K562 (cell line): ENCODE results near the gene UBAP2. TPM values are rescaled to one million over a fixed set of nuclear protein-coding genes. Genes with fewer than 3 reads are reported as not detected.

Experiments
- ETV1 ChIP-seq: fragments of 450-650 bp; conservative IDR thresholded peaks from 2 replicates; pipeline ENCODE4 v1.6.1; 2016; ENCODE audit warnings: missing genetic modification characterization, control low read depth, low read depth, missing compliant biosample characterization
- FUS ChIP-seq: fragments of 200-400 bp; formaldehyde crosslinking; optimal IDR thresholded peaks from 2 replicates; pipeline ENCODE3; 2017; ENCODE audit warnings: low read depth, low read length
- JUN ChIP-seq, 2 experiments: sonication (generic) in 1 of 2; formaldehyde crosslinking in 1 of 2; IDR thresholded peaks; 2 replicates each; pipeline versions ENCODE4 v1.6.1 to v1.8.0; 2012 to 2022; ENCODE audit warnings: borderline replicate concordance in 2 of 2, mild to moderate bottlenecking in 2 of 2, improper control_type of control experiment in 1 of 2, low read depth in 1 of 2, low read length in 1 of 2, missing genetic modification reagents in 1 of 2
- KLF16 ChIP-seq: IDR thresholded peaks from 2 replicates; pipeline ENCODE4 v1.6.1; 2016; ENCODE audit warnings: antibody characterized with exemption
- MGA ChIP-seq: fragments of 450-650 bp; IDR thresholded peaks from 2 replicates; pipeline ENCODE4 v1.6.1; 2016; ENCODE audit warnings: mild to moderate bottlenecking, moderate library complexity
- RFX7 ChIP-seq: fragments of 250-450 bp; sonication (Bioruptor Pico); IDR thresholded peaks from 2 replicates; pipeline ENCODE4 v1.5.1; 2021; ENCODE audit warnings: mild to moderate bottlenecking
- TFE3 ChIP-seq: fragments of 450-650 bp; formaldehyde crosslinking; IDR thresholded peaks from 2 replicates; pipeline ENCODE4 v1.4.0; 2020; ENCODE audit warnings: mild to moderate bottlenecking, mixed read lengths
- YY1 ChIP-seq, 3 experiments: IDR thresholded peaks; 2 replicates each; pipeline ENCODE4 v1.6.1; 2011; ENCODE audit warnings: low read length in 2 of 3, mild to moderate bottlenecking in 2 of 3, moderate library complexity in 2 of 3, borderline replicate concordance in 1 of 3, control low read depth in 1 of 3, low read depth in 1 of 3; ENCODE audit not compliant: insufficient read depth in 3 of 3, insufficient replicate concordance in 2 of 3, control insufficient read depth in 1 of 3, insufficient read length in 1 of 3; ENCODE audit errors: extremely low read depth in 1 of 3
- polyA plus RNA-seq, 8 experiments: library from polyadenylated mRNA; depleted of rRNA in 4 of 8; stranded (reverse) in 5 of 8; unstranded in 3 of 8; fragments of >200 nt; fragmentation: Nextera tagmentation in 2 of 8; fragmentation: Illumina TruSeq in 1 of 8; extraction: Ambion mirVana in 2 of 8; extraction: Trizol in 1 of 8; gene quantifications; 2 replicates each; pipeline versions ENCODE4 v1.2.1 to v1.2.3, GENCODE V29; 2011 to 2014; ENCODE audit warnings: inconsistent platforms in 1 of 8, missing spikeins in 1 of 8
- total RNA-seq, 7 experiments: library from RNA; depleted of rRNA in 6 of 7; stranded (reverse); fragments of >200 nt in 6 of 7; fragmentation: Illumina TruSeq in 2 of 7; extraction: Trizol in 2 of 7; gene quantifications; 2 replicates each; pipeline versions ENCODE4 v1.2.1 to v1.2.3, GENCODE V29; 2011 to 2021; ENCODE audit warnings: low replicate concordance in 1 of 7
- TF ChIP-seq, protein P1 (sequence below): fragments of 450-650 bp; IDR thresholded peaks from 2 replicates; pipeline ENCODE4 v1.6.1; 2014; ENCODE audit warnings: low read depth, mild to moderate bottlenecking, moderate library complexity, borderline replicate concordance

UBAP2 gene
- total and polyA plus RNA-seq, 9 of the 15 experiments (the other 6 are each of a cell fraction or from before 2014, with no cell fraction given): 8.7 to 47.9 (median 18.7) TPM

DNA sequence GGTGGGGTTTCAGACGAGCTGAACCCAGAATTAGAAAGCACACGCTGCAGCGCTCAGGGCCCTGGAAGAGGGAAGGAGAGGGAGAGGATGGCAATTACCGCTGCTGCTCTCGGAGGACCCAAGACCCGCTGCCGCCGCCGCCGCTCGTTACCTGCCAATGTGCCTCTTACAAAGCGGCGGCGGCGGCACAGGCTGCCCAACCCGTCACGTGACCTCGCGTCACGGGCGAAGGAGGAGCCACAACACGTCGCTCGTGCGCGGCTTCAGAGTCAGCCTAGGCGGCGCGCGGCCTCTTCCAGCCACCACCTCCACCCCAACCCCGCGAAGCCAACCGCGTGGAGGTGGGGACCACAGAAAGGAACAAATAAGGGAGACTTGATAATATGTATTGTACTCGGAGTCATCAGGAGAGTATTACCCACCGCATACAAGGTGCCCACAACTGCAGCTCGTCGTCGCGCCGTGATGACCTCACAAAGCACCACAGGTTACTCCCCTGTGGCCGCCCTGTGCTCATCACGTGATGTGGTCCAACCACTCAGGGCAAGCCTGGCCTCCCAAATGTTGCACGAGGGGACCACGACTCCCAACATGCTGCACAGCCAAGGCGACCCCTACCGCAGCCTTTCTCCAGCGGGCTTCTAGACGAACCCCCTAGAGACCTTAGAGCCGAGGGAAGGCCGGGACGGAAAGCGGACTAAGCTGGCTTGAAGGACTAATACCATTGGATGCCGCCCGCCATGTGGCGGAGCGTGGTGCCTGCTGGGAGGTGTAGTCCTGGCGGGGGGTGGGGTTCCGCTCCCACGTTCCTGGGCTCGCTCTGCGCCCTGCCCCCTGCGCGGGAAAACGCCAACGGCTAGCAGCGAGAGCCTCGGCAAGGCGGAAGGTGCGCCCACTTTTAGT, at the start of gene UBAP2 (continued):
- peak; percentile 8; the same call in 1 of the 2 replicates for TF ChIP-seq ETV1 (tag)
- TF ChIP-seq FUS: no peak
- peak; percentile 39; the same call in 1 of the 2 replicates for TF ChIP-seq JUN (IDR thresholded peaks at IDR 0.05; ENCODE audit: borderline replicate concordance, low read depth, low read length)
- TF ChIP-seq JUN (CRISPR knock-in tag; IDR thresholded peaks at IDR 0.05; ENCODE audit: borderline replicate concordance): no peak
- peak; percentile 99 for TF ChIP-seq TFE3 (CRISPR knock-in tag)
- TF ChIP-seq KLF16: 0 out of 2 replicates have a peak, but pooled peaks have one; percentile 20
- TF ChIP-seq, protein P1, sequence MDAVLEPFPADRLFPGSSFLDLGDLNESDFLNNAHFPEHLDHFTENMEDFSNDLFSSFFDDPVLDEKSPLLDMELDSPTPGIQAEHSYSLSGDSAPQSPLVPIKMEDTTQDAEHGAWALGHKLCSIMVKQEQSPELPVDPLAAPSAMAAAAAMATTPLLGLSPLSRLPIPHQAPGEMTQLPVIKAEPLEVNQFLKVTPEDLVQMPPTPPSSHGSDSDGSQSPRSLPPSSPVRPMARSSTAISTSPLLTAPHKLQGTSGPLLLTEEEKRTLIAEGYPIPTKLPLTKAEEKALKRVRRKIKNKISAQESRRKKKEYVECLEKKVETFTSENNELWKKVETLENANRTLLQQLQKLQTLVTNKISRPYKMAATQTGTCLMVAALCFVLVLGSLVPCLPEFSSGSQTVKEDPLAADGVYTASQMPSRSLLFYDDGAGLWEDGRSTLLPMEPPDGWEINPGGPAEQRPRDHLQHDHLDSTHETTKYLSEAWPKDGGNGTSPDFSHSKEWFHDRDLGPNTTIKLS: peak; percentile 91
- peak; percentile 41 to 72 (median 67) for TF ChIP-seq YY1 (IDR thresholded peaks at IDR 0.05; ENCODE audit: borderline replicate concordance in 1 of 3, control insufficient read depth in 1 of 3, extremely low read depth in 1 of 3, insufficient read depth in 3 of 3, insufficient read length in 1 of 3, insufficient replicate concordance in 2 of 3, low read depth in 1 of 3, low read length in 2 of 3)
- no peak for TF ChIP-seq RFX7 (CRISPR knock-in tag)
- peak; percentile 90 for TF ChIP-seq MGA
